Parathyroid adenoma (tissue), 2 donors: ENCODE data around the gene TP53.

ENCODE experiments used
- H2AFZ ChIP-seq: fragments of 300-600 bp; sonication (generic); one replicate; pipeline ENCODE4 v1.7.0; 2017; ENCODE audit warnings: antibody characterized with exemption, mild to moderate bottlenecking
- H3K27ac ChIP-seq: fragments of 300-600 bp; sonication (generic); one replicate; pipeline ENCODE4 v1.7.0; 2017
- H3K27me3 ChIP-seq: fragments of 300-600 bp; sonication (generic); one replicate; pipeline ENCODE4 v1.7.0; 2017; ENCODE audit warnings: low read length; ENCODE audit not compliant: control insufficient read depth, insufficient read depth
- H3K36me3 ChIP-seq: fragments of 300-600 bp; sonication (generic); one replicate; pipeline ENCODE4 v1.7.0; 2017; ENCODE audit warnings: low read length; ENCODE audit not compliant: control insufficient read depth, insufficient read depth
- H3K4me1 ChIP-seq: fragments of 300-600 bp; sonication (generic); one replicate; pipeline ENCODE4 v1.7.0; 2017; ENCODE audit warnings: control low read depth
- H3K4me2 ChIP-seq: fragments of 300-600 bp; sonication (generic); one replicate; pipeline ENCODE4 v1.7.0; 2017; ENCODE audit warnings: low read length
- H3K4me3 ChIP-seq: fragments of 300-600 bp; sonication (generic); one replicate; pipeline ENCODE4 v1.7.0; 2017; ENCODE audit warnings: low read depth, low read length
- H3K79me2 ChIP-seq: fragments of 300-600 bp; sonication (generic); one replicate; pipeline ENCODE4 v1.7.0; 2017; ENCODE audit warnings: control low read depth
- H3K9ac ChIP-seq: fragments of 300-600 bp; sonication (generic); one replicate; pipeline ENCODE4 v1.7.0; 2017; ENCODE audit warnings: mild to moderate bottlenecking
- H3K9me3 ChIP-seq: fragments of 300-600 bp; sonication (generic); one replicate; pipeline ENCODE4 v1.7.0; 2017; ENCODE audit warnings: low read length; ENCODE audit not compliant: control insufficient read depth
- CTCF ChIP-seq: fragments of 300-600 bp; sonication (generic); IDR thresholded peaks from one replicate; pipeline ENCODE4 v1.7.0; 2017; ENCODE audit warnings: antibody characterized with exemption, mild to moderate bottlenecking
- donor health status: primary hyperparathyroidism.

TP53 gene

GRCh38 chr17:7721612-7722011 lies 34.3 kb upstream of the TP53 start:
- no peaks in the 10 kb centered on the region for H3K36me3 ChIP-seq
- no peak overlapping the region for H3K27ac ChIP-seq
- peaks cover 3% of the 10 kb centered on the region for H3K4me1 ChIP-seq
- no peak overlapping the region for H2AFZ ChIP-seq
- no peaks in the 10 kb centered on the region for H3K9me3 ChIP-seq
- no peak overlapping the region for H3K4me2 ChIP-seq
- H3K79me2 ChIP-seq = no peaks in the 10 kb centered on the region
- H3K9ac ChIP-seq = no peak overlapping the region
- no peak overlapping the region for H3K4me3 ChIP-seq
- no peaks in the 10 kb centered on the region for H3K27me3 ChIP-seq
- TF ChIP-seq CTCF = no peak

DNA sequence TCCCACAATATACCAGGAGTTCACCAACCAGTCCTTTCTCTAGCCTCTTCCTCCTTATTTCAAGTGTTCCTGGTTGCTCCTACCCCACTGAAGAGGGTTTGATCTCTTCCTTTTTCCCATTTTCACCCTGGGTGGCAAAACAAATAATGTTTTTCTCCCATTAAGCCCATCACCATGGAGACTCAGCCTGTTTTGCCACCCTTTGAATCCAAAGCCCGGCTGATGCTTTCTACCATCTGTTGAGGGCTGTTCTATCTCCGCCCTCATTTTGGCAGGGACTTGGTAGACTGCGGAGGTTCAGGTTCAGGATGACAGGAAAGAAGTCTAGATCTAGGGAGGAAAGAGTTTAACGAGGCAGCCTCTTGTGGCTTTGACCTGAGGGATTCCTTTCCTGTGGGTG lies 32.8 kb upstream of the TP53 start:
- Histone ChIP-seq H3K9me3 (no peaks in the 10 kb centered on the region), H3K27me3 (no peaks in the 10 kb centered on the region), H3K9ac (no peak overlapping the region), H3K4me3 (no peak overlapping the region), H2AFZ (no peak overlapping the region), H3K36me3 (no peaks in the 10 kb centered on the region), H3K79me2 (no peaks in the 10 kb centered on the region), H3K27ac (no peak overlapping the region), H3K4me2 (no peak overlapping the region), H3K4me1 (peaks cover 7% of the 10 kb centered on the region)
- no peak for TF ChIP-seq CTCF

DNA sequence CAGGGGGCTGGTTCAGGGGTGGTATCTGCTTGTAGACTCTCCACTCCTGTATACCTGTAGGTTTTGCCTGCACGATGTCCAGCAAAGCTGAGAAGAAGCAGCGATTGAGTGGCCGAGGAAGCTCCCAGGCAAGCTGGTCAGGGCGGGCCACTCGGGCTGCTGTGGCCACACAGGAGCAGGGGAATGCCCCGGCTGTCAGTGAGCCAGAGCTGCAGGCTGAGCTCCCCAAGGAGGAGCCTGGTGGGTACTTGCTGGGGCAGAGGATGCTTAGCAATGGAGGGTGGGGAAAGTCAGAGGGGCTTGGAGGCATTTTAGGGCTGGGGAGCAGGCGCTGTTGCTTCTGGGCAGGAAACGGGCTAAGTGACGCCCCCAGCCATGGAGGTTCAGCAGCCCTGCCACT lies 32.4 kb upstream of the TP53 start:
- Histone ChIP-seq H3K4me1 (peaks cover 7% of the 10 kb centered on the region), H3K27me3 (no peaks in the 10 kb centered on the region), H3K27ac (no peak overlapping the region), H3K4me3 (no peak overlapping the region), H3K9ac (no peak overlapping the region), H3K4me2 (no peak overlapping the region), H3K79me2 (no peaks in the 10 kb centered on the region), H3K36me3 (no peaks in the 10 kb centered on the region), H3K9me3 (no peaks in the 10 kb centered on the region), H2AFZ (no peak overlapping the region)
- TF ChIP-seq CTCF = no peak

DNA sequence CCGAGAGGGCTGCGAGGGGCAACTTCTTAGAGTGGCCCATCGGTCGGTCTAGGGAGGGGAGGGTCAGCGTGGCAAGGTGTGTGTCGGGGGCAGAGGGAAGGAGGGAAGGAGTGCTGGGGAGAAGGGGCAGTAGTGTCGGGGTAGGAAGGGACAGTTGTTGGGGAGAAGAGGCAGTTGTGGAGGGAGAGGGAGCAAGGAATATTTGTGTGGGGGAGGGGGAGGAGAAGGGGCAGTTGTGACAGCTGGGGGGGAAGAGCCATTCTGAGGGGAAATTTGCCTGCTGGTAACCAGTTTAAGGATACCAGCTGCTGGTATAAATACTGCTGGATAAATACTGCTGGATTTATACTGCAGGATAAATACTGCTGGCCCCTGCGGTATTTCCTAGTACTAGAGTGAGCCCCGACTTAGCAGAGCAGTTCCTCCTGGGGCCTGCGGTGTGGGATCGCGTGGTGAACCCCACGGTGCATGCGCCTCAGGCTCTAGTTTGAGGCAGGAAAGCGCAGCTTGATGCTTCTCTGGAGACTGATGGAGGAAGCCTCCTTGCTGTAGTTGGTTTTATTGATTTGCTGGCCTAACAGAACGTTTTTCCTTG lies 30.6 kb upstream of the TP53 start:
- Histone ChIP-seq H3K27me3 (no peaks in the 10 kb centered on the region), H3K27ac (peak overlapping the region; percentile 77), H3K9ac (no peak overlapping the region), H3K36me3 (no peaks in the 10 kb centered on the region), H3K4me3 (peak overlapping the region; percentile 92), H3K9me3 (no peaks in the 10 kb centered on the region), H2AFZ (peak overlapping the region; percentile 96), H3K4me1 (peaks cover 7% of the 10 kb centered on the region), H3K79me2 (no peaks in the 10 kb centered on the region), H3K4me2 (peak overlapping the region; percentile 97)
- no peak for TF ChIP-seq CTCF
